Brain microvascular endothelial cell (primary cell): Measurements from ENCODE around the gene MICB.

Experiments
- DNase-seq: peaks from one replicate; pipeline ENCODE4 v3.0.0-alpha.2; 2020
- H3K27ac ChIP-seq: fragments of 250-450 bp; sonication (Bioruptor Pico); 2 replicates; pipeline ENCODE4 v1.5.1; 2020; ENCODE audit warnings: mild to moderate bottlenecking, moderate library complexity
- H3K27me3 ChIP-seq: fragments of 250-450 bp; sonication (Bioruptor Pico); replicated peaks from 2 replicates; pipeline ENCODE4 v1.5.1; 2020; ENCODE audit warnings: mild to moderate bottlenecking
- H3K36me3 ChIP-seq: fragments of 250-450 bp; sonication (Bioruptor Pico); replicated peaks from 2 replicates; pipeline ENCODE4 v1.5.1; 2020; ENCODE audit warnings: mild to moderate bottlenecking
- H3K4me3 ChIP-seq: 2 replicates; pipeline ENCODE4 v1.5.1; 2011; ENCODE audit warnings: low read depth, mild to moderate bottlenecking, control low read depth, low read length, moderate library complexity
- in situ Hi-C: cut with HindIII; loops from 2 replicates; pipeline ENCODE4 v1.10.0; 2017; ENCODE audit warnings: low sequenced_read_pairs, low pct_ligation_motif_present
- TF ChIP-seq, protein P1 (sequence below): IDR thresholded peaks from 2 replicates; pipeline ENCODE4 v1.5.1; 2011; ENCODE audit warnings: low read depth, mild to moderate bottlenecking, moderate library complexity, low read length, control low read depth, inconsistent platforms; ENCODE audit errors: missing control alignments

The MICB gene

DNA sequence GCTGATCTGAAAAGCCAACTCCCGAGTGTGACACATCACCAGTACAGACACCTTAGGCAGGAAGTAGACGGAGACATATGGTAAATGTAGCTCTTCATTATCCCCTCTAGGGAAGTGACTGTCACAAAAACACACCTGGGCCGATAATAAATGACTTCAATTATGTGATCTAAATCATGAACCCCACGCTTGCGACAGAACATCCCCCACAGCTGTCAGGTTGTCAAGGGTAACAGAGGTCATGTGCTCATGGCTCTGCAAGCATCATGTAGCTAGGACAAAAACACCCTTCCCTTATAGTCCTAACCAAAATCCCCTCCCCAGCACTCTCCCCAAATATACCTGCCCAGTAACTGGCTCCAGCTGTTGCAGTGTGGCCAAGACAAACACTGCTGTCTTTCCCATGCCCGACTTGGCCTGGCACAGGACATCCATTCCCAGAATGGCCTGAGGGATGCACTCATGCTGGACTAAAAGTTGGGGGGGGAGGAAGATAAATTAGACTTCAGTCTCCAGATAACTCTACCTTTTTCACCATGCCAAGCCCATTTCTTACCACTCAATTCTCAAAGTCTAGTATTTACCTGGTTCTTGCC is 41.0 kb downstream of the MICB start:
- Histone ChIP-seq H3K36me3 (peaks cover 71% of the 10 kb centered on the region), H3K4me3 (peak overlapping the region; percentile 97), H3K27me3 (no peaks in the 10 kb centered on the region), H3K27ac (no peak overlapping the region)
- DNase-seq: no peak
- in situ Hi-C loops: no loop called here
- TF ChIP-seq, protein P1, sequence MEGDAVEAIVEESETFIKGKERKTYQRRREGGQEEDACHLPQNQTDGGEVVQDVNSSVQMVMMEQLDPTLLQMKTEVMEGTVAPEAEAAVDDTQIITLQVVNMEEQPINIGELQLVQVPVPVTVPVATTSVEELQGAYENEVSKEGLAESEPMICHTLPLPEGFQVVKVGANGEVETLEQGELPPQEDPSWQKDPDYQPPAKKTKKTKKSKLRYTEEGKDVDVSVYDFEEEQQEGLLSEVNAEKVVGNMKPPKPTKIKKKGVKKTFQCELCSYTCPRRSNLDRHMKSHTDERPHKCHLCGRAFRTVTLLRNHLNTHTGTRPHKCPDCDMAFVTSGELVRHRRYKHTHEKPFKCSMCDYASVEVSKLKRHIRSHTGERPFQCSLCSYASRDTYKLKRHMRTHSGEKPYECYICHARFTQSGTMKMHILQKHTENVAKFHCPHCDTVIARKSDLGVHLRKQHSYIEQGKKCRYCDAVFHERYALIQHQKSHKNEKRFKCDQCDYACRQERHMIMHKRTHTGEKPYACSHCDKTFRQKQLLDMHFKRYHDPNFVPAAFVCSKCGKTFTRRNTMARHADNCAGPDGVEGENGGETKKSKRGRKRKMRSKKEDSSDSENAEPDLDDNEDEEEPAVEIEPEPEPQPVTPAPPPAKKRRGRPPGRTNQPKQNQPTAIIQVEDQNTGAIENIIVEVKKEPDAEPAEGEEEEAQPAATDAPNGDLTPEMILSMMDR: no peak

DNA sequence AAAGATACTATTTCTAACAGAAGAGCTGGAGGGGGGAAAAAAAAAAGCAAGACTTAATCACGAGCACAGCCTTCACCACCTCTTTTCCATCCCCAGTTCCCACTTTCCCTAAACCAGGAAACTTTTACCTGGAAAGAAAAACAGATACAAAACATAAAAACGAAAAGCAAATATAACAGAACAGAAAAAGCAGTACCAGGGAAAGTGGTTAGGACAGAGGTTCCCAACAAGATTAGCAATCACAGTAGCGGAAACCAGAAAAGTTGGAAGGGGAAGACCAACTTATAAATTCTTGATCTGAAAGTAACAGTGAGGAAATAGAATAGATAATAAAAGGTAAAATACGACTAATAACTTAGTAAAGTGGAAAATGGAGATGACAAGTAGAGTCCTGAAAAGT is 42.7 kb downstream of the MICB start:
- Histone ChIP-seq H3K27me3 (no peaks in the 10 kb centered on the region), H3K4me3 (peak overlapping the region; percentile 97), H3K27ac (peak overlapping the region; percentile 99), H3K36me3 (peaks cover 54% of the 10 kb centered on the region)
- TF ChIP-seq, protein P1: no peak
- DNase-seq: no peak
- in situ Hi-C loops: no loop called here

DNA sequence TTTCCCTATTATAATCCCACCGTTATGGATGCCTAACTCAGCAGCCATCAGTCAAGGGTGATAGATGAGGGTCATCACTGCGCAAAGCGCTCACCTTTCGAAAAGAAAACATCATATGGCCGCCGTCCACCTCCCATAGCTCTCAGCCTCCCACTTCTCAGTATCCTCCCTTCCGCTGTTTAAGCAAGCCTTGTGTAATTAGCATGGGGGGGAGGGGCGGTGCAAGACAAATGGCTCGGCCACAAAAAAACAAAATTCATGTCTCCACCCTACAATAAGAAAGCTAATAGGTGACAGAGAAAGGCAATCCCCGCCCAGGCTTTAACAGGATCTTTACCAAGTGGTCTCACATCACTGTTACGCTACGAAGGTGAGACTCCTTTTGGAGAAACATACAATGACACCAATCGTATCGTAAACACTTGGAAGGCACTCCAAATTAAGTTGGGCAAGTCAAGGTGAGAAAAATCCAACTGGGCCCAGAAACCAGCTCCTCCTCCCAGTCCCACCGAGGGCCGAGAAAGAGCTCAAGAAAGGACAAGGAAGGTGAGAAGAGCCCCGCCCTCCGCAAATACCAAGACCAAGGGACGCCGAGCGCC is 43.2 kb downstream of the MICB start:
- no peak for DNase-seq
- Histone ChIP-seq H3K27me3 (no peaks in the 10 kb centered on the region), H3K4me3 (peak overlapping the region; percentile 97), H3K27ac (peak overlapping the region; percentile 99), H3K36me3 (peaks cover 49% of the 10 kb centered on the region)
- TF ChIP-seq, protein P1: no peak
- in situ Hi-C loops: no loop called here

DNA sequence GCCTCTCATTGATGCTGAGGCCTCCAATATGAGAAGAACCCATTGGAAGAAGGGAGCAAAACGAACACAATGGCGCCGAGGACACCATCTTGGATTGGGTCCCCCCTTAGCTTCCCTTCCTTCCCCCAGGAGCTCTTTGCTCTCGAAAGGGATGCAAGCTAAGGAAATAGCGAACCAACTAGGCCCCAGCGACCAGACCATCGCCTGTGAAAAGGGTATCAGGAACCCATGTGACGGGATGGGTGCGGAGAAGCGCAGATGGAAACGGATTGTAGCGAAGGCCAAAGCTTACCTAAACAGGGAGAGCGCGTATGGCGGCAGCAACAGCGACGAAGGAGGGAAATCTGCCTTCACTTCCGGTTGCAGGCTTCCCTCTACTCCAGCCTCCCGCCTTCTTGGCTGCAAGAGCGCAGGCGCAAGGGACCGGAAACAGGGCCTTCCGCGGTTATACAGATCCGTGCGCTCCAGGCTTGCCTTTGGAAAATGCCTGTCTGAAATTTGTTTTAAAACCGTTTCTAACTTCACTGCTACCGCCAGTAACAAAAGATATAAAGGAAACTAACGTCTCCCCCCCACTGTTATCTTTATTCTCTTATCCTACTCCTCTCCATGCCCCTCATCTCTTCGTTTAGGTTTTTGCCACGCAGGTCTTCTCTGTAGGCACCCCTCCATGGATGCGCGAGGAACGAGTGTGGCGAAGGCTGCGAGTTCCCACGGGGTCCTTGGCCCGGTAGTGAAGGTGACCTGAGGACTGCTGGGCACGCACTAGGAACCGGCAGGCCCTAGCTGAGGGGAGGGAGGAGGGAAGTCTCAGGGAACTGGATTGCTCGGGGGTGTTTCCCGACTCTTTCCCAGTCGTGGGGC is 43.9 kb downstream of the MICB start, which contains the start of gene DDX39B:
TSS of gene DDX39B (minus strand) at position 346 of the 864 bp plus-strand sequence. CDS start 1,471 bp downstream, outside the sequence.
- in situ Hi-C loops: no loop called here
- TF ChIP-seq, protein P1: no peak
- Histone ChIP-seq H3K27me3 (no peaks in the 10 kb centered on the region), H3K4me3 (peak within 1 kb of the TSS; percentile 97), H3K27ac (peak within 1 kb of the TSS; percentile 99), H3K36me3 (peaks cover 41% of the 10 kb centered on the region)
- DNase-seq: peak; percentile 94

DNA sequence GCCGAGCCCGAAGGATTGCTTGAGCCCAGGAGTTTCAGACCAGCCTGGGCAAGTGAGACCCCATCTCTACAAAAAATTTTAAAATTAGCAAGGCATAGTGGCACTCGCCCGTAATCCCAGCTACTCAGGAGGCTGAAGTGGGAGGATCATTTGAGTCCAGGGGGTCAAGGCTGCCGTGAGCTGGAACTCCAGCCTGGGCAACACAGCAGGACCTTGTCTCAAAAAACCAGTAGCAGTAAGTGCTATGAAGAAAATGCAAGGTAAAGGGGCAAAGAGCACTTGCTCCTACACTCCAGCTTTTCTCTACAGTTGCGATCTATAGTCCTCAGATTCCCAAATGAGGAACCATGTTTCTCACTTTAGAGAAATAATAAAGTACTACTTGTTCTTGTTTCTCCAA is 45.7 kb downstream of the MICB start:
- TF ChIP-seq, protein P1: no peak
- in situ Hi-C loops: no loop called here
- H3K27me3 ChIP-seq: no peaks in the 10 kb centered on the region
- H3K4me3 ChIP-seq: no peak overlapping the region
- no peak for DNase-seq
- no peak overlapping the region for H3K27ac ChIP-seq
- peaks cover 25% of the 10 kb centered on the region for H3K36me3 ChIP-seq
